SK-N-MC (cell line): ENCODE measurements around the gene PRPF19.

ENCODE experiments used
- EZH2 ChIP-seq: fragments of 200-600 bp; sonication (generic); IDR thresholded peaks from one replicate; pipeline ENCODE4 v1.6.1; 2017; ENCODE audit warnings: antibody characterized with exemption
- POLR2AphosphoS5 ChIP-seq: IDR thresholded peaks from 2 replicates; pipeline ENCODE4 v1.6.1; 2012; ENCODE audit warnings: mild to moderate bottlenecking, low read depth, low read length, borderline replicate concordance

DNA sequence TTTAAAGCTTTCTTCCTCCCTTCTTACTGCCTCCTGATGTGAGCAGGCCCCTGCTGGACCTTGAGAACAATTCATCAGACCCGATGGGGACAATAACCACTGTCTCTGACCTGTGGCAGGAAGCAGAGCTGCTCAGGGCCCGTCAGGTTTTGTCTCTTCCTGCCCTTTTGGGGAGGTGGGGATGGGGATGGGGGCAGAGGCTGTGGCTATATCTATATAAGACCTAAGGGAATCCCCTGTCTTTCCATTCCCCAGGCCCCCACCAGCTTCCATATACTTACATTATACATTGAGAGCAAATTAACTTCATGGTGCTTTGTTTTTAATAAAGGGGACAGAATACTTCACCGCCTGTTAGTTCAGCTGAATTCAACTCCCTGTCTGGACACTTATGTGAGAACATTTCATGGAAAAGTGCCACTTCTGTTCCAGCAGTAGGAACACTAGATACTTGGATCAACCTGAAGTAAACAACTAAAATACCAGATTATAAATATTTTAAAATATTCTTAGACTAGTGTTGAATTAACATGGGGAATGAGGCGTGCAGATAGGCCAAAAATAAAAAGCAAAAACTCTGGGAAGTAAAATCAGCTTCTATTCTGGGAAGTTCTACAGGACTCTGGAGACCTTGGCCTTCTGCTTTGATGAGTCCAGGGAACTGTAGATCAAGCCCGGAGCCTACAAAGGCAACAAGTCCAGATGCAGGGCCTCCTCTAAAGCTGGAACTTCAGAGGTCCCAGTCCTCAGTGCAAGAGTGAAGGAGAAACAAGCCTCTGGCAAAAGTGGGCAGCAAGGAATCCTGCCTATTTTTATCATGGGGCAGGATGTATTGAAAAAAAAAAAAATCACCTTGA is 27.9 kb downstream of the PRPF19 start:
- TF ChIP-seq POLR2AphosphoS5 (no peak), EZH2 (no peak)
